ENCODE data around the gene ITGA3.

Gene ITGA3

GRCh38 chr17:50079334-50080095, 23.6 kb downstream of the ITGA3 start:
- ChIA-PET CTCF (interaction anchor here (0.9 to 3.4 kb wide), 7 partner anchors 8 to 121 kb away, joined by 3 to 35 read pairs (median 7); no protein-coding TSS in a partner anchor), POLR2A (no interaction called here)
- DNase-seq (ENCODE audit: extremely low spot score) = no peak
- TF ChIP-seq CTCF (IDR thresholded peaks at IDR 0.05; ENCODE audit: control extremely low read depth, extremely low read depth, low read depth, missing control alignments) = peak; percentile 43

GRCh38 chr17:50080096-50080480, 24.2 kb downstream of the ITGA3 start:
- CTCF ChIA-PET = interaction anchor here (0.9 to 3.4 kb wide), 7 partner anchors 7 to 120 kb away, joined by 3 to 35 read pairs (median 7); no protein-coding TSS in a partner anchor
- DNase-seq (ENCODE audit: extremely low spot score) = no peak
- no peak for TF ChIP-seq CTCF (IDR thresholded peaks at IDR 0.05; ENCODE audit: control extremely low read depth, extremely low read depth, low read depth, missing control alignments)
- POLR2A ChIA-PET = no interaction called here

GRCh38 chr17:50080827-50081226, 24.9 kb downstream of the ITGA3 start:
- TF ChIP-seq CTCF (IDR thresholded peaks at IDR 0.05; ENCODE audit: control extremely low read depth, extremely low read depth, low read depth, missing control alignments) = no peak
- CTCF ChIA-PET = interaction anchor here (1.7 to 2.9 kb wide), 3 partner anchors 13 to 119 kb away, joined by 8 to 9 read pairs (median 9); no protein-coding TSS in a partner anchor
- POLR2A ChIA-PET = no interaction called here

GRCh38 chr17:50081757-50082156, 25.8 kb downstream of the ITGA3 start:
- no peak for DNase-seq (ENCODE audit: extremely low spot score)
- ChIA-PET POLR2A (no interaction called here), CTCF (interaction anchor here (0.9 to 2.9 kb wide), 5 partner anchors 8 to 119 kb away, joined by 3 to 9 read pairs (median 4); no protein-coding TSS in a partner anchor)
- TF ChIP-seq CTCF (IDR thresholded peaks at IDR 0.05; ENCODE audit: control extremely low read depth, extremely low read depth, low read depth, missing control alignments) = no peak

More at GRCh38 chr17:50080827-50081226, 24.9 kb downstream of the ITGA3 start:
- DNase-seq (ENCODE audit: extremely low spot score) = no peak

GRCh38 chr17:50087246-50087911, 31.5 kb downstream of the ITGA3 start:
- TF ChIP-seq CTCF (IDR thresholded peaks at IDR 0.05; ENCODE audit: control extremely low read depth, extremely low read depth, low read depth, missing control alignments) = peak; percentile 99
- peak; percentile 88 for DNase-seq (ENCODE audit: extremely low spot score)
- CTCF ChIA-PET = interaction anchor here (0.7 to 3.2 kb wide), 41 partner anchors 9 to 311 kb away, joined by 3 to 70 read pairs (median 4); partner anchors contain the start of gene ITGA3
- POLR2A ChIA-PET = no interaction called here

- ChIA-PET CTCF (interaction anchor here (0.7 to 3.2 kb wide), 39 partner anchors 8 to 312 kb away, joined by 3 to 70 read pairs (median 4); partner anchors contain the start of gene ITGA3), POLR2A (no interaction called here)
- DNase-seq (ENCODE audit: extremely low spot score) = no peak
- TF ChIP-seq CTCF (IDR thresholded peaks at IDR 0.05; ENCODE audit: control extremely low read depth, extremely low read depth, low read depth, missing control alignments) = no peak
These were observed 32.0 kb downstream of the ITGA3 start for GRCh38 chr17:50087912-50088405.
